Neural progenitor cell (in vitro differentiated cells): ENCODE data around the gene NBR1.
"Not testable (repeated sequence)": the region's sequence is repeated elsewhere in the genome, so short reads cannot be mapped to it uniquely, and the experiment has no call there.

Experiments
- EZH2 ChIP-seq: fragments of 200-600 bp; sonication (generic); IDR thresholded peaks from 2 replicates; pipeline ENCODE4 v1.6.1; 2017; ENCODE audit warnings: antibody characterized with exemption, mild to moderate bottlenecking, moderate library complexity
- TF ChIP-seq, protein P1 (sequence below): fragments of 200-600 bp; sonication (generic); IDR thresholded peaks from 2 replicates; pipeline ENCODE4 v1.5.1; 2017; ENCODE audit warnings: antibody characterized with exemption, mild to moderate bottlenecking

DNA sequence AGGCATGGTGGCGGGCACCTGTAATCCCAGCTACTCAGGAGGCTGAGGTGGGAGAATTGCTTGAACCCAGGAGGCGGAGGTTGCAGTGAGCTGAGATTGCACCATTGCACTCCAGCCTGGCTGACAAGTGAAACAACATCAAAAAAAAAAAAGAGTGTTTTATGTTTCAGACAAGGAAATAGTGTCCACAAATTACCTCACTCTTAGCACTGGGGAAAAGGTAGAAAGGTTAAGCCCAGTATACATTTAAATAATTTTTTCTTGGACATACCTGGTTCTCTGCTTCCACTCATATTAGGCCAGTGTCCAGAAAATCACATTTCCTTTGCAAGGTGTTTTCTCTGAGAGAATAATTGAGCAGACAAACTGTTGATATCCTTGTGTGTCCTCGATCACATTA, 32.0 kb downstream of the NBR1 start:
- TF ChIP-seq, protein P1, sequence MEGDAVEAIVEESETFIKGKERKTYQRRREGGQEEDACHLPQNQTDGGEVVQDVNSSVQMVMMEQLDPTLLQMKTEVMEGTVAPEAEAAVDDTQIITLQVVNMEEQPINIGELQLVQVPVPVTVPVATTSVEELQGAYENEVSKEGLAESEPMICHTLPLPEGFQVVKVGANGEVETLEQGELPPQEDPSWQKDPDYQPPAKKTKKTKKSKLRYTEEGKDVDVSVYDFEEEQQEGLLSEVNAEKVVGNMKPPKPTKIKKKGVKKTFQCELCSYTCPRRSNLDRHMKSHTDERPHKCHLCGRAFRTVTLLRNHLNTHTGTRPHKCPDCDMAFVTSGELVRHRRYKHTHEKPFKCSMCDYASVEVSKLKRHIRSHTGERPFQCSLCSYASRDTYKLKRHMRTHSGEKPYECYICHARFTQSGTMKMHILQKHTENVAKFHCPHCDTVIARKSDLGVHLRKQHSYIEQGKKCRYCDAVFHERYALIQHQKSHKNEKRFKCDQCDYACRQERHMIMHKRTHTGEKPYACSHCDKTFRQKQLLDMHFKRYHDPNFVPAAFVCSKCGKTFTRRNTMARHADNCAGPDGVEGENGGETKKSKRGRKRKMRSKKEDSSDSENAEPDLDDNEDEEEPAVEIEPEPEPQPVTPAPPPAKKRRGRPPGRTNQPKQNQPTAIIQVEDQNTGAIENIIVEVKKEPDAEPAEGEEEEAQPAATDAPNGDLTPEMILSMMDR = not testable (repeated sequence)
- TF ChIP-seq EZH2 = not testable (repeated sequence)
